AG04450 (cell line): ENCODE data around the gene WRAP73. TPM values are rescaled to one million over a fixed set of nuclear protein-coding genes. Genes with fewer than 3 reads are reported as not detected.

Experiments used
- CTCF ChIA-PET: fragments of 300-600, 350-600 bp; formaldehyde crosslinking; extraction: SDS; loops from one replicate; lab custom pipeline; 2022; ENCODE audit warnings: antibody characterized with exemption, inconsistent platforms; lab: Charles Lee
- POLR2A ChIA-PET: fragments of 350-600 bp; formaldehyde crosslinking; extraction: SDS; loops from one replicate; lab custom pipeline; 2021; ENCODE audit warnings: antibody characterized with exemption, inconsistent platforms; lab: Yijun Ruan, JAX
- DNase-seq: peaks from one replicate; pipeline ENCODE4 v3.0.0-alpha.2; 2011; ENCODE audit warnings: low read depth, low spot score
- H3K27ac ChIP-seq: one replicate; pipeline ENCODE4 v1.5.1; 2012; ENCODE audit warnings: low read depth, low read length, control low read depth
- H3K27me3 ChIP-seq: one replicate; pipeline ENCODE4 v1.6.0; 2012; ENCODE audit warnings: low read length; ENCODE audit not compliant: control insufficient read depth, insufficient read depth
- H3K4me3 ChIP-seq: 2 replicates; pipeline ENCODE4 v1.5.1; 2011; ENCODE audit warnings: mild to moderate bottlenecking, low read depth, low read length, control low read depth
- H3K9me3 ChIP-seq: 2 replicates; pipeline ENCODE4 v1.5.1; 2012; ENCODE audit warnings: low read length; ENCODE audit not compliant: control insufficient read depth, insufficient read depth
- polyA plus RNA-seq: library from polyadenylated mRNA; depleted of rRNA; stranded (reverse); fragments of >200 nt; gene quantifications from 2 replicates; pipeline ENCODE4 v1.2.3, GENCODE V29; 2011
- TF ChIP-seq, protein P1 (sequence below): IDR thresholded peaks from 2 replicates; pipeline ENCODE4 v1.5.1; 2011; ENCODE audit warnings: low read depth, low read length, control low read depth, inconsistent platforms

Gene WRAP73
- polyA plus RNA-seq, 1 experiment: 14.1 TPM

DNA sequence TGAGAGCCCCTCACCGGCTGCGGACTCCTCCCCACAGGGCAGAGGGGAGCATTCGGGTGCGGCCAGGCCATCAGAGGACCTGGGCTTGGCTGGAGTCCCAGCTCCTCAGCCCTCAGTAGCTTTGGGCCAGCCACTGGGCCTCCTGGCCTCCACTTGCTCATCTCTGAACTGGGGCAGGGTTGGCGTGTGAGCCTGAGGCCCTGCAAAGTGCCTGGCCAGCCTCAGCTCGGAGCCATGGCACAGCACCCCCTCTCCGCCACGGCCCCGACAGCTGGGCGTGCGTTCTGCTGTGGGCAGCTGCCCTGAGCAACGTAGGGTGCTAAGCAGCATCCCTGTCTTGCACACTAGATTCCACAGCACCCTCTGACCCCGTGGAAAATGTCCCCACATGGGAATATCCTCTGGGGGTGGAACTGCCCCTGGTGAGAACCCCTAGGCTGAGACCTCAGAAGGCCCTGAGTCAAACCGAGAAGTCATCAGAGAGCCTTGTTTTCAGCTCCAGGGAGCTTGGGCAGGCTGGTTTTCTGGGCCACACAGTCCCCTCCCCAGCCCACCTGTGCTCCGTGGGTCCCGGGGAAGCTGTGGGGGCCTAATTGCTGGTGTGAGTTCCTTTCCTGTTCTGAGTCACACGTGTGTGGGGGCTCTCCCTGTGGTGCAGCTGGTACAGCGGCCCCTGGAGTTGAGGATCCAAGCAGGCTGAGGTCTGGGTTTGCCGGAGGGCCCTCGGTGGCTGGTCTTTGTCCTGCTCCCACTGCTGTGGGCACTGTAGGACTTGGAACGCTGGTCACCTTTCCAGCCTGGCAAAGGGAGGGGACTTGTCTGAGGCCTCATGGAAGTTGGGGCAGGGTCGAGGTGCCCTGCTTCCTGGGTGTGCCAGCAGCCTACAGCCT lies 26.9 kb upstream of the WRAP73 start:
- TF ChIP-seq, protein P1, sequence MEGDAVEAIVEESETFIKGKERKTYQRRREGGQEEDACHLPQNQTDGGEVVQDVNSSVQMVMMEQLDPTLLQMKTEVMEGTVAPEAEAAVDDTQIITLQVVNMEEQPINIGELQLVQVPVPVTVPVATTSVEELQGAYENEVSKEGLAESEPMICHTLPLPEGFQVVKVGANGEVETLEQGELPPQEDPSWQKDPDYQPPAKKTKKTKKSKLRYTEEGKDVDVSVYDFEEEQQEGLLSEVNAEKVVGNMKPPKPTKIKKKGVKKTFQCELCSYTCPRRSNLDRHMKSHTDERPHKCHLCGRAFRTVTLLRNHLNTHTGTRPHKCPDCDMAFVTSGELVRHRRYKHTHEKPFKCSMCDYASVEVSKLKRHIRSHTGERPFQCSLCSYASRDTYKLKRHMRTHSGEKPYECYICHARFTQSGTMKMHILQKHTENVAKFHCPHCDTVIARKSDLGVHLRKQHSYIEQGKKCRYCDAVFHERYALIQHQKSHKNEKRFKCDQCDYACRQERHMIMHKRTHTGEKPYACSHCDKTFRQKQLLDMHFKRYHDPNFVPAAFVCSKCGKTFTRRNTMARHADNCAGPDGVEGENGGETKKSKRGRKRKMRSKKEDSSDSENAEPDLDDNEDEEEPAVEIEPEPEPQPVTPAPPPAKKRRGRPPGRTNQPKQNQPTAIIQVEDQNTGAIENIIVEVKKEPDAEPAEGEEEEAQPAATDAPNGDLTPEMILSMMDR: no peak
- Histone ChIP-seq H3K9me3 (no peaks in the 10 kb centered on the region; the same call in 1 of the 2 replicates), H3K27ac (no peak overlapping the region), H3K4me3 (no peak overlapping the region), H3K27me3 (peaks cover 10% of the 10 kb centered on the region)
- no peak for DNase-seq
- POLR2A ChIA-PET: no interaction called here
- CTCF ChIA-PET: interaction anchor here (0.7 to 1.2 kb wide), 2 partner anchors 48 to 155 kb away, joined by 3 to 8 read pairs; no protein-coding TSS in a partner anchor

DNA sequence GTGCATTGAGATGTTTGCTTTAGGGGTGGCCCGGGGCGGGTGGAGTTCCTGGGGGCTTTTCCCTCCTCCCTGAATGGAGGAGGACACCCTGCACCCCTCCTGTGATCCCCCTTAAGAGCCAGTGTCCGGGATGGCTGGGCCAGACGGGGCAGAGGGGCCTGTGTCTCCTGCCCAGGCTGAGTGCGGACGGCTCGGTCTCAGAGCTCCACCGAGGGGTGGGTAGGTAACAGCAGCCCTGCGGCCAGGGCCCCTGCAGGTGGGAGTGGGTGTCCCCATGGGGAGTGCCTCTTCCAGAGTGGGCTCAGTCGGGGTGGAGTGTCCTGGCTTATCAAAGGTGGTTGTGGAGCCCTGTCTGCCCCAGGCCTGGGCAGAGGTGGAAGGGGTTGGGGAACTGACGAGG lies 25.5 kb upstream of the WRAP73 start:
- Histone ChIP-seq H3K4me3 (no peak overlapping the region), H3K27ac (no peak overlapping the region), H3K9me3 (no peaks in the 10 kb centered on the region; the same call in 1 of the 2 replicates), H3K27me3 (peaks cover 17% of the 10 kb centered on the region)
- ChIA-PET CTCF (no interaction called here), POLR2A (no interaction called here)
- DNase-seq: no peak
- TF ChIP-seq, protein P1: no peak

DNA sequence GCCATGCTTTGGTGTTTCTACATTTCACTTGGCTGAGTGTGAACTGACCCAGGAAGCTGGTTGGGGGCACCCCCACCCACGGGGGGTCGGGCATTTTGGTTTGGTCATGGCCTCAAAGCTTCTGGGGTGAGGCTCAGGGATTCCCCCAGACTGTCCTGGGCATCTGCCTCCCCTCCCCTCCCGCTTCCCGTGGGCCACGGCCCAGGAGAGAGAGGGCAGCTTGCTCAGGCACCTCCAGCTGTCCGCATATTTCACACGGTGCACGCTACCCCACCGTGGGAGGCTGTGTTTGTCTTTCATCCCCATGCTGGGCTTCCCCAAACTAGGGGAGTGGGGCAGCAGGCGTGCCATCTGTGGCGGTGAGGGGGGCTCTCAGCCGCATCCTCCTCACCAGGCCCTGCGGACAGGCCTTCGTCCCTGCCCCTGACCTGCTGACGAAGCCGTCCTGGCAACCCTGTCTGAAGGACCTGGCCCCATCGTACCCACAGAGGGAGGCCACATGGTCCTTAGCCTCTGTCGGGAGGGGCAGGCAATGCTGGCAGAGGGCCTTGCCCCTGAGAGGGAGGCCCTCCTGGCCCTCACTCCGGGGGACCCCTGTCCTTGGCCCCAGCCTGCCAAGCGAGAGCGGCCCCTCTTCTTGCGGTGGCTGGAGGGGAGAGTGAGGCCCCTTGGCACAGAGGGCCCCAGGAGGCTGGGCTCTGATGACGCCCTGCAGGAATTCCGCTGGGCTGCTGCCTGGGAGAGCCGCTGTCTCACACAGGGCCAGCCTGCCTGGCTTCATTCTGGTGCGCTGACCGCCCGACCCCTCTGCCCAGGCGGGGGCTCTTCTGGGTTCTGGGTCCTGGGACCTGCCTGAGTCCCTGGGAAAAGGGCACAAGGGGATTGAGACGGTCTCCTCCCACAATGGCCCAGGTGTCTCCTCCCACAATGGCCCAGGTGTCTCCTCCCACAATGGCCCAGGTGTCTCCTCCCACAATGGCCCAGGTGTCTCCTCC lies 24.5 kb upstream of the WRAP73 start:
- TF ChIP-seq, protein P1: no peak
- DNase-seq: no peak
- Histone ChIP-seq H3K9me3 (no peaks in the 10 kb centered on the region; the same call in 1 of the 2 replicates), H3K4me3 (no peak overlapping the region), H3K27ac (no peak overlapping the region), H3K27me3 (peaks cover 19% of the 10 kb centered on the region)
- POLR2A ChIA-PET: no interaction called here
- CTCF ChIA-PET: no interaction called here

DNA sequence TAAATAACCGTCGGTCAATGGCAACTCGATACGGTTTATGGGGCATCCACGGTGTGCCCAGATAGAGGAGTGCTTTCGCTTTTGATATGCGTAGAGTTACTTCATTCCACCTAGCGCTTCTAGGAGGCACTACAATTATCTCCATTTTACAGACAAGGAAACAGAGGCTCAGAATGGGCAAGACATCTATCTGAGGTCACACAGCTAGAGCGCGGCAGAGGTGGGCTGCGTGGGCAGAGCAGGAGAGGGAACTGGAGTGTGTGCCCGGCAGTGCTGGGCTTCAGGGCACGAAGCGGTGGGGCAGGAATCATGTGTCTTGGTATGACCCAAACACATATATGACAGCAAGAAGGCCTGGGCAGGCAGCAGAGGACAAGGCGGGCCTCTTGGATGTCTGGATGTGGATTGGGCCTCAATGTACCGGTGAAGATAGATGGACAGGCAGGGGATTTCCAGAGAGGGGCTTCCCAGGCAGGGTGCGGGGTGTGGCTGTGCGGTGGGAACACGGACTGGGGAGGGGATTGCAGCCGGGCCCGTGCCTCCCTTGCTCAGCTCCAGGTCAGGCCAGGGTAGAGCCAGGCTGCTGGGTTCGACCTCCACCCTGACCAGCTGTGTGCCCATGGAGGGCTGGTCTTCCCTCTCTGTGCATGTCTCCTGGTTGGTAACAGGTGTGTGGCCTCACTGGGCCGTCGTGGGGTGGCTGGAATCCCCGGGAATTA lies 23.6 kb upstream of the WRAP73 start:
- Histone ChIP-seq H3K27ac (no peak overlapping the region), H3K9me3 (no peaks in the 10 kb centered on the region; the same call in 1 of the 2 replicates), H3K27me3 (peaks cover 19% of the 10 kb centered on the region), H3K4me3 (no peak overlapping the region)
- TF ChIP-seq, protein P1: no peak
- POLR2A ChIA-PET: no interaction called here
- CTCF ChIA-PET: no interaction called here
- DNase-seq: no peak
